ENCODE results near the gene SRGAP3. TPM values are rescaled to one million over a fixed set of nuclear protein-coding genes. Genes with fewer than 3 reads are reported as not detected.

Gene SRGAP3
- total and polyA plus RNA-seq, 2 experiments from 2014 or later, result 0.89 to 1.7 TPM

DNA sequence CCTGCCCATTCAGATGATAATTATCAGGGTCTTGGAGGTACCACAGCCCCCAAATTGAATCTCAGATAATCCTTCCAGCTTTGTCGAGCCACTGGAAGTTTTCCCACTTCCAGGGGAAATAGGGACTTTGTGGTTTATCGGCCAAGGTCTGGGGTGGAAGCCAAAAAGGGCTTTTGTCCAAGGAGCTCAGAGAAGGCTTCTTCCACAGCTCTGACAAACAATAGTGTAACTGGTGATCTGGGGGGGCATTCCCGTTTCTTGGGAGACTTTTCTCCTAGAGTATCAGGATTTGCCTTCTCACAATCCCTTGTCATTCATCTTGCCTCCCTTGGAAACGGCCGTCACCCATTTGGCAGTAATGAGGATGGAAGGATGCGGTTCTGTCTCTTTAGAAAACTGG lies 18.4 kb downstream of the SRGAP3 start:
- DNase-seq, result no peak
- H3K9ac ChIP-seq, result no peak overlapping the region
- H2AFZ ChIP-seq, result no peak overlapping the region
- H3K79me2 ChIP-seq (ENCODE audit: insufficient read depth), result no peaks in the 10 kb centered on the region
- no peak overlapping the region for H3K4me2 ChIP-seq (ENCODE audit: unreplicated experiment)
- H3K27me3 ChIP-seq (replicated peaks; ENCODE audit: insufficient read depth), result peaks cover 4% of the 10 kb centered on the region
- TF ChIP-seq EZH2phosphoT487 (IDR thresholded peaks at IDR 0.05; ENCODE audit: insufficient read depth, low read depth) (no peak), EZH2 (IDR thresholded peaks at IDR 0.05; ENCODE audit: insufficient read depth, poor library complexity, severe bottlenecking) (no peak)
- H3K9me2 ChIP-seq (ENCODE audit: insufficient read depth), result no peaks in the 10 kb centered on the region
- 34 to 36% methylated on average over 6 of the region's 6 CpGs for WGBS, 2 experiments (ENCODE audit: low coverage in 1 of 2, low lambda C conversion rate in 2 of 2, missing lambda C conversion rate in 2 of 2)
- no peak overlapping the region for H3K4me3 ChIP-seq
- H4K20me1 ChIP-seq (ENCODE audit: insufficient read depth), result no peaks in the 10 kb centered on the region
- in situ Hi-C loops (cut with MboI), result no loop called here
- H3K36me3 ChIP-seq (ENCODE audit: low read depth), result no peaks in the 10 kb centered on the region
- H3F3A ChIP-seq (ENCODE audit: insufficient read depth), result peaks cover 4% of the 10 kb centered on the region; the same call in 1 of the 2 replicates
- no peaks in the 10 kb centered on the region for H3K4me1 ChIP-seq (ENCODE audit: insufficient read depth)
- H3K27ac ChIP-seq, result no peak overlapping the region
- H3K9me3 ChIP-seq (ENCODE audit: low read depth), result no peaks in the 10 kb centered on the region

DNA sequence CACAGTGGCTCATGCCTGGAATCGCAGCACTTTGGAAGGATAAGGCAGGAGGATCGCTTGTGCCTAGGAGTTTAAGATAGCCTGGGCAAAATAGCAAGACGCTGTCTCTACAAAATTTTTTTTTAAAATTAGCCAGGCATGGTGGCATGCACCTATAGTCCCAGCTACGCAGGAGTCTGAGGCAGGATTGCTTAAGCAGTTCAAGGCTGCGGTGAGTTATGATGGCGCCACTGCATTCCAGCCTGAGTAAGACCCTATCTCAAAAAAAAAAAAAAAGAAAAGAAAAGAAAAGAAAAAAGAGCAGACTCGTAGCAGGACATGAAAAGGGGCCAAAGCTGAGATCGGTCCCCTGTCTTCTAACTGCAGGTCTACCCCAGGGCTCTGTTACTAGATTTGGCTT lies 18.9 kb downstream of the SRGAP3 start:
- Histone ChIP-seq H3K79me2 (ENCODE audit: insufficient read depth) (no peaks in the 10 kb centered on the region), H3K9me2 (ENCODE audit: insufficient read depth) (no peaks in the 10 kb centered on the region), H3K4me3 (no peak overlapping the region), H3F3A (ENCODE audit: insufficient read depth) (peaks cover 5% of the 10 kb centered on the region; the same call in 1 of the 2 replicates), H3K9me3 (ENCODE audit: low read depth) (no peaks in the 10 kb centered on the region), H4K20me1 (ENCODE audit: insufficient read depth) (no peaks in the 10 kb centered on the region), H3K36me3 (ENCODE audit: low read depth) (no peaks in the 10 kb centered on the region), H3K4me2 (ENCODE audit: unreplicated experiment) (no peak overlapping the region), H3K4me1 (ENCODE audit: insufficient read depth) (no peaks in the 10 kb centered on the region), H3K27ac (no peak overlapping the region), H2AFZ (no peak overlapping the region), H3K9ac (no peak overlapping the region), H3K27me3 (replicated peaks; ENCODE audit: insufficient read depth) (peaks cover 4% of the 10 kb centered on the region)
- in situ Hi-C loops (cut with MboI), result no loop called here
- TF ChIP-seq EZH2phosphoT487 (IDR thresholded peaks at IDR 0.05; ENCODE audit: insufficient read depth, low read depth) (no peak), EZH2 (IDR thresholded peaks at IDR 0.05; ENCODE audit: insufficient read depth, poor library complexity, severe bottlenecking) (no peak)
- no peak for DNase-seq
- 77 to 78% methylated on average over 8 of the region's 8 CpGs for WGBS, 2 experiments (ENCODE audit: low coverage in 1 of 2, low lambda C conversion rate in 2 of 2, missing lambda C conversion rate in 2 of 2)

DNA sequence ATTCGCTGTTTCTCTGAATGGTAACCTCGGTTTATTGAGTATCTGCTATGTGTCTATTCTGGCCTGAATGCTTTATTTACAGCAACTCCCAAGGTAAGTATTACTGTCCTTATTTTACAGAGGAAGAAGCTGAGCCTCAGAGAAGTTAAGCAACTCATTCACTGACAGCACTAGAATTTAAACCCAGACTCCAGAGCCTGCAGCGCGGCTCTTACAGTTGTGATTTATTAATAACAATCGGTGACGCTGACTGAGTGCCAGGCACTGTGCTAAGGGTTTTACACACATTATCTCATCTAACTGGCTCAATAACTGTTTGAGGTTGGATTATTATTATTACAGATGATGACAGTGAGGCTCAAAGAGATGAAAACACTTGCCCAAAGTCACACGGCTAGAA lies 19.6 kb downstream of the SRGAP3 start:
- Histone ChIP-seq H3K9me3 (ENCODE audit: low read depth) (no peaks in the 10 kb centered on the region), H3K36me3 (ENCODE audit: low read depth) (no peaks in the 10 kb centered on the region), H3K79me2 (ENCODE audit: insufficient read depth) (no peaks in the 10 kb centered on the region), H3K9ac (no peak overlapping the region), H3K9me2 (ENCODE audit: insufficient read depth) (no peaks in the 10 kb centered on the region), H3F3A (ENCODE audit: insufficient read depth) (peaks cover 5% of the 10 kb centered on the region; the same call in 1 of the 2 replicates), H3K4me2 (ENCODE audit: unreplicated experiment) (no peak overlapping the region), H3K27ac (no peak overlapping the region), H3K4me1 (ENCODE audit: insufficient read depth) (no peaks in the 10 kb centered on the region), H3K4me3 (no peak overlapping the region), H4K20me1 (ENCODE audit: insufficient read depth) (no peaks in the 10 kb centered on the region), H3K27me3 (replicated peaks; ENCODE audit: insufficient read depth) (peaks cover 4% of the 10 kb centered on the region), H2AFZ (no peak overlapping the region)
- DNase-seq, result no peak
- WGBS, 2 experiments (ENCODE audit: low coverage in 1 of 2, low lambda C conversion rate in 2 of 2, missing lambda C conversion rate in 2 of 2), result 55 to 58% methylated on average over 7 of the region's 7 CpGs
- in situ Hi-C loops (cut with MboI), result no loop called here
- TF ChIP-seq EZH2phosphoT487 (IDR thresholded peaks at IDR 0.05; ENCODE audit: insufficient read depth, low read depth) (no peak), EZH2 (IDR thresholded peaks at IDR 0.05; ENCODE audit: insufficient read depth, poor library complexity, severe bottlenecking) (no peak)

DNA sequence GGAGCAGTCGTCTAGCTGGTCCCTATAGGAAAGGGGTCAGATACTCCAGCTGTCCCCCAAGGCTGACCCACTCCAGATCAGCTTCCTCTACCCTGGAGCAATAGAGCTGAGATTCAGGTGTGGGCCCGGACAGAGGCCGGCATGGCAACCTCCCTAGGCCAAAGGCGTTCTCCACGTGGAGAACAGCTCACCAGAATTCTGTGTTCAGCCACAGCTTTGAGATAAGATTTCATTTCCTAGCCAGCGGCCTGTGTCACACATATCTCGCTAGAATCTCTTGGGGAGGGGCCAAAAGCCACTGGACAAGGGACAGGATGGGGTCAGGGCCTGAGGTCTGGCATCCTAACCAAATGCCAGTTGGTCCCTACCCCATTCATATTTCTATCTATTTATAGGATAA lies 20.1 kb downstream of the SRGAP3 start:
- Histone ChIP-seq H3K9me3 (ENCODE audit: low read depth) (no peaks in the 10 kb centered on the region), H3K4me1 (ENCODE audit: insufficient read depth) (no peaks in the 10 kb centered on the region), H3K36me3 (ENCODE audit: low read depth) (no peaks in the 10 kb centered on the region), H2AFZ (no peak overlapping the region), H3K27me3 (replicated peaks; ENCODE audit: insufficient read depth) (peaks cover 4% of the 10 kb centered on the region), H3F3A (ENCODE audit: insufficient read depth) (peaks cover 5% of the 10 kb centered on the region; the same call in 1 of the 2 replicates), H3K4me2 (ENCODE audit: unreplicated experiment) (no peak overlapping the region), H3K9ac (no peak overlapping the region), H3K4me3 (no peak overlapping the region), H3K27ac (no peak overlapping the region), H4K20me1 (ENCODE audit: insufficient read depth) (no peaks in the 10 kb centered on the region), H3K79me2 (ENCODE audit: insufficient read depth) (no peaks in the 10 kb centered on the region), H3K9me2 (ENCODE audit: insufficient read depth) (no peaks in the 10 kb centered on the region)
- WGBS, 2 experiments (ENCODE audit: low coverage in 1 of 2, low lambda C conversion rate in 2 of 2, missing lambda C conversion rate in 2 of 2), result 69 to 71% methylated on average over 7 of the region's 7 CpGs
- no peak for DNase-seq
- in situ Hi-C loops (cut with MboI), result no loop called here
- no peak for TF ChIP-seq EZH2phosphoT487 (IDR thresholded peaks at IDR 0.05; ENCODE audit: insufficient read depth, low read depth)
- no peak for TF ChIP-seq EZH2 (IDR thresholded peaks at IDR 0.05; ENCODE audit: insufficient read depth, poor library complexity, severe bottlenecking)

DNA sequence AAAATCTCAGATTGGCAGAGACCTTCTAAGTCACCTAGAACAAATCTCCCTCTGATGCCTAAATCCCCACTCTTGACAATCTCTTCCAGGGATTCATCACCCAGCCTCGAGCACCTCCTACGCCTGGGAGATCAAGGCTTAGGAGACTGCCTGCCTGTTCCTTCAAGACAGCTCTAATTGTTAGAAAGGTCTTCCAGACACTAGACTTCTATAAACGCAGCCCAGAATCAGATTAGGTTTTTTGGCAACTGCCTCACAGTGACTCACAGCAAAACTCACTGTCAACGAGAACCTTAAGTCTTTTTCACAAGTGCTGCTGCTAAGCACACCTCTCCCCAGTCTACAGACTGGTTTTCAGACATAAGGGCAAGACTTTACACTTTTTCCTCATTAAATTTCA lies 23.1 kb downstream of the SRGAP3 start:
- Histone ChIP-seq H3K27ac (no peak overlapping the region), H3K79me2 (ENCODE audit: insufficient read depth) (no peaks in the 10 kb centered on the region), H2AFZ (no peak overlapping the region), H3K4me2 (ENCODE audit: unreplicated experiment) (no peak overlapping the region), H3K9me2 (ENCODE audit: insufficient read depth) (no peaks in the 10 kb centered on the region), H3K9ac (no peak overlapping the region), H3K27me3 (replicated peaks; ENCODE audit: insufficient read depth) (peaks cover under 1% of the 10 kb centered on the region), H3K4me3 (no peak overlapping the region), H3K4me1 (ENCODE audit: insufficient read depth) (no peaks in the 10 kb centered on the region), H3K9me3 (ENCODE audit: low read depth) (no peaks in the 10 kb centered on the region), H3F3A (ENCODE audit: insufficient read depth) (peaks cover 5% of the 10 kb centered on the region; the same call in 1 of the 2 replicates), H4K20me1 (ENCODE audit: insufficient read depth) (no peaks in the 10 kb centered on the region), H3K36me3 (ENCODE audit: low read depth) (no peaks in the 10 kb centered on the region)
- in situ Hi-C loops (cut with MboI), result no loop called here
- peak; percentile 74 for DNase-seq
- TF ChIP-seq EZH2 (IDR thresholded peaks at IDR 0.05; ENCODE audit: insufficient read depth, poor library complexity, severe bottlenecking), result no peak
- no peak for TF ChIP-seq EZH2phosphoT487 (IDR thresholded peaks at IDR 0.05; ENCODE audit: insufficient read depth, low read depth)
- WGBS, 2 experiments (ENCODE audit: low coverage in 1 of 2, low lambda C conversion rate in 2 of 2, missing lambda C conversion rate in 2 of 2), result 0 to 3% methylated on average over 4 of the region's 4 CpGs
